AG08396 (cell line): ENCODE measurements around the gene GATAD2B.
A peak's percentile ranks its signal among the peaks of the same experiment; 100 is the strongest.

Source experiments
- DNase-seq: peaks from one replicate; pipeline ENCODE4 v3.0.0; 2012; ENCODE audit warnings: low spot score, mixed read lengths

The GATAD2B gene

GRCh38 chr1:153922972-153923925 is at the start of gene GATAD2B:
Gene GATAD2B, minus strand, starts transcription at chr1:153922972. Its CDS starts 94,625 bp downstream, at chr1:153828347.
- peak; percentile 99 for DNase-seq

GRCh38 chr1:153970346-153970745 is 47.6 kb upstream of the GATAD2B start:
- no peak for DNase-seq

GRCh38 chr1:153968972-153969371 is 46.2 kb upstream of the GATAD2B start:
- no peak for DNase-seq

GRCh38 chr1:153968408-153968807 is 45.6 kb upstream of the GATAD2B start:
- DNase-seq = no peak

GRCh38 chr1:153968000-153968363 is 45.2 kb upstream of the GATAD2B start:
- DNase-seq = no peak

GRCh38 chr1:153967107-153967999 is 44.6 kb upstream of the GATAD2B start, which contains the start of gene CREB3L4:
Gene CREB3L4, plus strand, starts transcription at chr1:153967902. Its CDS starts 624 bp downstream, at chr1:153968526.
- peak; percentile 91 for DNase-seq

- no peak for DNase-seq
These were observed 41.1 kb upstream of the GATAD2B start for GRCh38 chr1:153963850-153964331.

- DNase-seq = peak; percentile 94
These were observed 40.5 kb upstream of the GATAD2B start, which contains the start of gene SLC39A1 for GRCh38 chr1:153963030-153963849. Gene SLC39A1, minus strand, starts transcription at chr1:153963537. Its CDS starts 822 bp downstream, at chr1:153962715.

- DNase-seq = peak; percentile 52
These were observed 39.6 kb upstream of the GATAD2B start for GRCh38 chr1:153962088-153963029.

- no peak for DNase-seq
These were observed 38.6 kb upstream of the GATAD2B start for GRCh38 chr1:153961421-153961820.

GRCh38 chr1:153960206-153960605 is 37.4 kb upstream of the GATAD2B start:
- no peak for DNase-seq

GRCh38 chr1:153959454-153959853 is 36.7 kb upstream of the GATAD2B start:
- no peak for DNase-seq

- no peak for DNase-seq
These were observed 36.1 kb upstream of the GATAD2B start for GRCh38 chr1:153958961-153959260.

GRCh38 chr1:153958111-153958960 is 35.6 kb upstream of the GATAD2B start, which contains the start of gene CRTC2:
Gene CRTC2, minus strand, starts transcription at chr1:153958612. Its CDS starts 115 bp downstream, at chr1:153958497.
- peak; percentile 98 for DNase-seq

GRCh38 chr1:153957744-153958110 is 35.0 kb upstream of the GATAD2B start:
- no peak for DNase-seq

GRCh38 chr1:153956997-153957715 is 34.4 kb upstream of the GATAD2B start:
- no peak for DNase-seq

- DNase-seq = no peak
These were observed 32.1 kb upstream of the GATAD2B start for GRCh38 chr1:153954826-153955225.

- DNase-seq = no peak
These were observed 31.1 kb upstream of the GATAD2B start for GRCh38 chr1:153953859-153954365.
